ENCODE data around the gene ASPRV1.
"Not testable (repeated sequence)": the region's sequence is repeated elsewhere in the genome, so short reads cannot be mapped to it uniquely, and the experiment has no call there.

ASPRV1 gene

DNA sequence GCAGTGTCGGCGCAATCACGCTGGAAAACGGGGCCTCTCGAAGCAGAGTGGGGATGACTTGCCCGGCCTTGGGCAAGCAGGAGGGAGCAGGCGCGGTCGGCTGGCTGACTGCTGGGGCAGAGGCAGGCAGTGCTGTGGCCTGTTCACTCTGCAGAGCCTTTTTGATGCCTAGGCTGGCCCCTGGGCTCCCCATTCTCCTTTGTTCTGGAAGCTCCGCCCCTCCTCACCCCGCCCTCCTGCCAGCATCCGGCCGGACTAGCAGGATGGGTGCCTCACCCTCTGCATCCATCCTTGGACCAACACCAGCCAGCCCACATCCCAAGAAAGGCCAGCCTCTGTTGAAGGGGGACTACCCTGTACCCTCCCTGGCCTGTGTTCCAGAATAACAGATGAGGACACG lies at the start of gene ASPRV1:
Gene ASPRV1 (minus strand): TSS at position 136 of the 400 bp plus-strand sequence. CDS start 195 bp downstream, outside the sequence.
- DNase-seq (ENCODE audit: low read depth), result no peak

DNA sequence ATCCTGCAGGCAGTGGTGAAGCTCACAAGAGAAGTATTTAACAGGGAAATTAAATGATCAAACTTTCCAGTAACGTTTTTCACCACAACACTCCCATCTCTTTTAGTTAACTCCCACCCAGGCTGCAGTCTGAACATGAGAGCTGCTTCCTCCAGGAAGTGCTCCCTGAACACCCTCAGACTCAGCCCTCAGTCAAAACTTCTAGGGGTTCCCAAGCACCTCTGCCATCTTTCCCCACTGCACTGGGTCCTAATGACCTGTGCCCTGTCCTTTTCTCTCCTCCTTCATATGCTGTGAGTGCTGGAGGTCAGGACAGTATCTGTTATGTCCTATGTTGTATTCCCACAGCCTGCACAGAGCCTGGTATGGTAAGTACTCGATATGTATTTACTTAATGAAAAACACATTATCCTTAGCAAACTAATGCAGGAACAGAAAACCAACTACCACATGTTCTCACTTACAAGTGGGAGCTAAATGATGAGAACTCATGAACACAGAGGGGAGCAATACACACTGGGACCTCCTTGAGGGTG lies 49.2 kb upstream of the ASPRV1 start:
- DNase-seq (ENCODE audit: low read depth), result no peak

DNA sequence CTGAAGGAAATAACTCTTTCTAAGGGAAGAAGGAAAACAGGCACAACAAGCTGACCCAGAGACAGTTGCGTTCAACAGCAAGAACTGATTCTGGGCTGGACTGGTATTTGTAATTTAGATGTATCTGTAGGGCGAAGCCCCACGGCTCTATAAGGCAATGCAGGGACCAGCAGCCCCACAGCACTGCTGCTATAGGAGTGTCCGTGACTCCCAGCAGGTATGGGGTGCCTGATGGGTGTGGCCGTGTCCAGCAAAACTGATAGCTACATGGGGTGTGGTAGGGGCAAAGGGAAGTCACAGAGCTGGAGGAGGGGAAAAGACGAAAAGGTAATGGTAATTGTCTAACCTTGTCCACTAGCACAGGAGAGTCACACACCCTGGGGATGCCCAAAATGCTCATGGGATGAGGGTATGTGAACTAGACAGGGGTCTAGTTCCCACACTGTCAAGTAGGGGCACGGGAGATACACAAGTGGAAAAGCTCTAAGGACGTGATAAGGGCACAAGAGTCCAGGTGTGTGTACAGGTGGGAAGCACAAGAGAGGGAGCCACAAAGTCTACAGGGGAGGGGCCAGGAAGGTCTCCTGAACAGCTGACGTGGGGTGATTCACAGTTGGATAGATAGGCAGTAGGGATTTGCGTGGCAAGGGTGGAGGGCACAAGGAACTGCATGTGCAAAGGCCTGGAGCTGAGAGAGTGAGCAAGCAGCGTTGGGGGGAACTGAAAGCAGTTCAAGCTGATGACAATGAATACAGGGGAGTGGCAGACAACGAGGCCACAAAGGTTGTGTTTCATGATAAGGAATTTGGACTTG lies 48.5 kb upstream of the ASPRV1 start:
- DNase-seq (ENCODE audit: low read depth), result no peak

DNA sequence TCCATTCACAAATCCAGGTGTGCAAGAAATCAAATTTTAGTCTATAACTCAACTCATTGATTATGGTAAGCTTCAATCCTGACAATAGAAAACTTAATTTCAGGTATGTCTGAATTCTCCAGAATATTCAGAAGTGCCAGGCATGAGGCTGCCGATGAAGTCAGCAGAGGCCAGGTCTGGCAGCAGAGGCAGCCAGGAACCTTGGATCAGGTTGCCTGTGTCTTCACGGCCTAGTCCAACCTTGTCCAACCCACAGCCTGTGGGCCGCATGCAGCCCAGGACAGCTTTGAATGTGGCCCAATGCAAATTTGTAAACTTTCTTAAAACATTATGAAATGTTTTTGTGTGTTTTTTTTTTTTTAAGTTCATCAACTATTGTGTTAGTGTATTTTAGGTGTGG lies 46.9 kb upstream of the ASPRV1 start:
- no peak for DNase-seq (ENCODE audit: low read depth)

DNA sequence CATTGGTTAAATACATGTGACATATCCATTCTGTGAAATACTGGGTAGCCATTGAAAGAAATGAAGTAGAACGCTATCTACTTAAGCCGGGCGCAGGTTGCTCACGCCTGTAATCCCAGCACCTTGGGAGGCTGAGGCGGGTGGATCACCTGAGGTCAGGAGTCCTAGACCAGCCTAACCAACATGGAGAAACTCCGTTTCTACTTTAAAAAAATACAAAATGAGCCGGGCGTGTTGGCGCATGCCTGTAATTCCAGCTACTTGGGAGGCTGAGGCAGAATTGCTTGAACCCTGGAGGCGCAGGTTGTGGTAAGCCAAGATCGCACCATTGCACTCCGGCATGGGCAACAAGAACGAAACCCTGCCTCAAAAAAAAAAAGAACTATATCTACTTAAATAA lies 45.7 kb upstream of the ASPRV1 start:
- no peak for DNase-seq (ENCODE audit: low read depth)

DNA sequence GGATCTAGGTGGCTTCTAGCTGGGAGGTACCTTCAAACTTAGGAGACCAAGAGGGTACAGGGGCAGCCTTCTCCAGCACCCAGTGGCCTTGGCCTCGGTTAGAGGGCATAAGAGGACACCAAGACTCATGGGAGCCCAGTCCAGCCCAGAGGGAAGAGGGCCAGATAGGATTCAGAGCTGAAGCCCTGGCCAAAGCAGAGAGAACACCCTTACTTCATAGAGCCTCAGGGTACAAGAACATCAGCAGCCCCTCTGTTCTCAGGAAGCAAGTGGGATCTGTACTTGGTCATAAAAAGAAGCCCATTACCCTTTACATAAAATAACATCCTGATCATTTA lies 45.0 kb upstream of the ASPRV1 start:
- DNase-seq (ENCODE audit: low read depth), result no peak

DNA sequence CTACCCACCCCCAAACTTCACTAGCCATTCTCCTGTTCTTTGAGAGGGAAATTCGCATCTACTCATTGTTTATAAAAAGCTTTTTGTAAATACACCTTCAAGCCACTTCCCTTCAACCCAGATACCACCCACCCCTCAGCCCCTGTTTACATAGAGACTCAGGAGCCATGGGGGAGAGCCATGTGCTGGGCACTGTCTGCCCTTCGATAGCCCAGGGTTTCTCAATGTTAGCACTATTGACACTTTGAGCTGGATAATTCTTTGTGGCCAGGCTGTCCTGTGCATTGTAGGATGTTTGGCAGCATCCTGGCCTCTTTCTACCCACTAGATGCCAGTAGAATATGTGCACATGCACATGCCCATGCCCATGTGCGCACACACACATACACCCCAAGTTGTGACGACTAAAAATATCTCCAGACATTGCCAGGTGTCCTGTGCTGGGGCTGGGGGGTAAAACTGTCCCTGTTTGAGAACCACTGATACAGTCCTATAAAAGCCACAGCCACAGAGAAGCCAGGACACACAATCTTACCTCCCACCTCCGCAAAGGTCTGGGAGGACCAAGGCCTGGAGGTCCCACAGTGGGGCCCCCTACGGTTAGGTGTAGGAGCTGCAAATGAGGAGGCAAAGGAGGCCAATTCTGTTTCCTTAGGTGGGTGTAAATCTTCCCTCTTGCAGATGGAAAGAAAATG lies 44.5 kb upstream of the ASPRV1 start:
- DNase-seq (ENCODE audit: low read depth), result no peak

DNA sequence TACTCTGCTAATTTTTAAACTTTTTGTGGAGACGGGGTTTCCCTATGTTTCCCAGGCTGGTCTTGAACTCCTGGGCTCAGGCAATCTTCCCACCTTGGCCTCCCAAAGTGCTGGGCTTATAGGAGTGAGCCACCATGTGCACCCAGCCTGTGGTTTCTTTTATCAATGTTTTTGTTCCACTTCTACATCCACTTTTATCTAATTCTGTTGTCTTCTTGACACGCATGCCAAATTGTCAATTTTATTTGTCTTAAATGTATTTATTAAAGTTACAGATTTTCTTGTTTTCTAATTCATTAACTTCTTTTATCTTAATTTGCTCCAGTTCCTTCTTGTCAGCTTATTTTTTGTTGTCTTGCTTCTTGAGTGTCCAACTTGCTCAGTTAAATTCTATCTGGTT lies 43.8 kb upstream of the ASPRV1 start:
- no peak for DNase-seq (ENCODE audit: low read depth)

DNA sequence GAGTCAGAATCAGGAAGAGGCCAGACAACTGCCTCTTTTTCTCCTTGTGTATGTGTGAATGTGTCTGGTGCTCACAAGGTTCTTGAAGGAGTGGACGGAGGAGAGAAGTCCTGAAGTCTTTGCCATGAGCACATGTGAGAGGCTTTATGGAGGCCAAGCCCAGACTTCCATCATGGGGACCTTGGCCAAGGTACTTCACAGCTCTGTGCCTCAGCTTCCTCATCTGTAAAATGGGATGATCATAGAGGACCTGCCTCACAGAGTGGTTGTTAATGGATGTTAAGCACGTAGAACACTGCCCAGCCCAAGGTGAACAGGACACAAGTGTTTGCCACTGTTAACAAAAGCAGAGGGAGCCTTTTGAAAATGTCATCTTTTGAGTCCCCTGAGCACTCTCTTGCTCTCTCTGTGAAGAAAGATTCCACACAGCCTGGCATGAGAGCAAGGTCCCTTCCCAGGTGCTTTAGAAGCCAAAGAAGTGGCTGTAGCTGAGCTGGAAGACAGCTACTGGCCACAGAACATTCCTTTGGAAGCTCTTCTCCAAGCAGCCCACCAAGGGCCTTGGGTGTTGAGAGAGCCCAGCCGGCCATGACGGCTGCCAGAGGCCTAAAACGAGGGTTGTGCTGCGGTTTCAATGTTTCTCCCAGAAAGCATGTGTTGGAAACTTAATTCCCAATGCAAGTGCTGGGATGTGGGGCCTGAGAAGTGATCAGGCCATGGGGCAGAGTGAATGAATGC lies 41.8 kb upstream of the ASPRV1 start:
- DNase-seq (ENCODE audit: low read depth), result no peak

DNA sequence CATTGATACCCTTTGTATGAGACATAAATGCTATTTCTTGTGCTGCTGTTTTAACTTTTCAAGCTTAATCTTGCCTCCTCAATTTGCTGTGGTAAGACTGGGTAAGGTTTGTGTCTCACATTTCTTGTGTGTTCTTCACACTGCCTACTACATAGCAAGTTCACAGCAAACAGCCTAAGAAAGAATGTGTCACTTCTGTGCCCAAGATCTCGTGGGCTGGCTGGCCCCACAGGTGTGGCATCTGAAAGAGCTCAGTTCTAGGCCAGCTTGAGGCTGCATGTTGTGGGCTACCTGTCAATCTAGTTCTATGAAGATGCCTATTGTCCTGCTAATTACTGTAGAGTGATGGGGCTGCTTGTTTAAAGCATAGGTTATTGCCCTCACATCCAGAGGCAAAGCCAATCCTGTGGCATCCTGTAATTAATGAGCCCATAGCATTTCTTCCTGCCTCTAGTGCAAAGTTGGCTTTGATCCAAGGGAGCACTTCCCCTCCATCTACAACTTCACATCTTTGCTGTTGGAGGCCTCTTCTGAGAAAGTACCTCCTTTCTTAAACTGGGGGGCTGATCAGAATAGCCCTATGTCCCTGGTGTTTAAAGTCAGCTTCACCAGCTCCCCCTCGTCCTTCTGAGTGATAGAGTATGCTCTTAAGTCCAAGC lies 40.9 kb upstream of the ASPRV1 start:
- DNase-seq (ENCODE audit: low read depth), result no peak

DNA sequence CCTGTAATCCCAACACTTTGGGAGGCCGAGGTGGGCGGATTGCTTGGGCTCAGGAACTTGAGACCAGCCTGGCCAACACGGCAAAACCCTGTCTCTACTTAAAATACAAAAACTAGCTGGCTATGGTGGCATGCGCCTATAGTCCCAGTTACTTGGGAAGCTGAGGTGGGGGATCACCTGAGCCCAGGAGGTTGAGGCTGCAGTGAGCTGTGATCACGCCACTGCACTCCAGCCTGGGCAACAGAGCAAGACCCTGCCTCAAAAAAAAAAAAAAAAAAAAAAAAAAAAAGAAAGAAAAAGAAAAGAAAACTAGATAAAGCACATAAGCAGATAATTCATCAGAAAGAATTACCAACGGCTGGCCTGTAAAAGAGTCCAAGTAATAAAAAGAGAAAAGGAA lies 39.1 kb upstream of the ASPRV1 start:
- not testable (repeated sequence) for DNase-seq (ENCODE audit: low read depth)

DNA sequence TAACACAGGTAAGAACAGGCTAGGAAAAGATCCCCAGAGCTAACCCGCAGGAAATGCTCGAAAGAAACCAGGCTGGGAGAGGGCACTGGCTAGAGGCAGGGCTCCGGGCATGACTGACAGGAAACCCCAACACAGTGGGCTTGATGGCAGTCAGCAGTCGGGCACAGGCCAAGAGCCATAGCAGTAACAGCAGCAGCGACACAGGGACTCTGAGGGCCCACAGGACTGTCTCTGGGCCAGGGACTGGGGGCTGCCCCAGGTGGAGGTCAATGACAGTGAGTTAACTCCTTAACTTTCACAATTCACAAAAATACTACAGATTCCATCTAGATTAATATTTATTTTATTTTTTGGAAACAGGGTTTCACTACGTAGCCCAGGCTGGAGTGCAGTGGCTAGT lies 37.3 kb upstream of the ASPRV1 start:
- DNase-seq (ENCODE audit: low read depth), result no peak

DNA sequence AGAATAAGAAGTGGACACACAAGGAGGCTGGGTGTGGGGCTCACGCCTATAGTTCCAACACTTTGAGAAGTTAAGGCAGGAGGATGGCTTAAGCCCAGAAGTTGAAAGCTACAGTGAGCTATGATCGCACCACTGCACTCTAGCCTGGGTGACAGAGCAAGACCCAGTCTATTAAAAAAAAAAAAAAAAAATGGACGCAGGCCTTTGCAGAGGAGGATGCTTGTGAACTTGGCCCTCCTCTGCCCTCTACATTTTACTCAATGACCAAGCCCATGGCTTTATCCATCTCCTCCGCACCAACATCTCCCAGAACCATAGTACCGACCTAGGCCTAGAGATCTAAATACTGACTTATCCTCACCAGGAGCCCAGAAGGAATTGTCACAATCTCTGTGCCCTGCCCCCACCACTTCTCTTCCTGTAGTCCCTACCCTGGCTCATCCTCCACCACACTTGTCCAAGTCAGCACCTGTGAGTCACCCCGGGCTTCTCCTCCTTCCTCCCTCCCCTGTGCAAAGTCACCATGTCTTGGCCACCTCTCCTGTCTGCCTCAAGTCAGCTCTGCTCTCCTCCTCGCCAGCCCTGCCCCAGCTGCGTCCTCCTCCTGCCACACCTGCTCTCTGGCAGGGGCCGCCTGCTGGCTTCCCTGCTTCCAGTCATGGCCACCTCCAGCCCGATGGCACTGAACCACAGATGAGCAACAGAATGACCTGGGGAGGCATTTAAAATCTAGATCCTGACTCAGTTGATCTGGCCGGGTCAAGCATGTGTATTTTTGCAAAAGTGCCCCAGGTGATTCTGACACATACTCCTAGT lies 35.8 kb upstream of the ASPRV1 start:
- no peak for DNase-seq (ENCODE audit: low read depth)

DNA sequence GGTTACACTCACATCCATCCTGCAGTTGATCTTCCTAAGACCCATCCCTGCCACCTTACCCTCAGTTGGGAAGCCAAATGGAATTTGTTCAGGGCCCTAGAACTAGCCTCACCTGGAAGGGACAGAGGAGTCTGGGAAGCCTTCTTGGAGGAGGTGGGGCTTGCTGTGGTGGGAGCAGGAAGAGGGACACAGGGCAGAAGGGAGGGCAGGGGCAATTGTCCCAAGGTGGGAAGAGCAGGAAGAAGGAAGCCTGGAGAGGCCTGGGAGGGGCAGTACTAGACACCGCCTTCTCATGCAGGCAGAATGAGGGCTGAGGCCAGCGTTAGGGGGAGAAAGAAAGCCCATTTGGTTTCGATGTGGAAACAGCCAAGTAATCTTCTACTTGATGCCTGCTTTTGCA lies 34.1 kb upstream of the ASPRV1 start:
- DNase-seq (ENCODE audit: low read depth), result no peak

DNA sequence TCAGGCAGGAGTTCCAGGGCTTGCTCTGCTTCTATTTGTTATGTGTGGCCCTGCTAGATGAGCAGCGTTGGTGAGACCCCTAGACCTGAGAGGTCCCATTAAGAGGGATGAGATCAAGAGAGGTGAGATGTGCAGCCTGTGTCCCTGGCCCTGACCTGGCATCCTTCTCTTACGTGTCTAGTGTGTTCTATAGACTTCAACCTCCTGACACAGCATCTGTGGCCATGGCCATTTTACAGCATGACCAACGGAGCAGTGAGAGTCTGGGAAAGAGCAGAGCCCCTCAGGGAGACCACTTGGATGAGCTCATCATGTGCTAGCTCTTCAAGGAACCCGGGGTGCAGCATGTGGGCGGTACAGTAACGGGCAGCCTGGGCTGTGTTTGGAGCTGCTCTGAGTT lies 32.7 kb upstream of the ASPRV1 start:
- no peak for DNase-seq (ENCODE audit: low read depth)

DNA sequence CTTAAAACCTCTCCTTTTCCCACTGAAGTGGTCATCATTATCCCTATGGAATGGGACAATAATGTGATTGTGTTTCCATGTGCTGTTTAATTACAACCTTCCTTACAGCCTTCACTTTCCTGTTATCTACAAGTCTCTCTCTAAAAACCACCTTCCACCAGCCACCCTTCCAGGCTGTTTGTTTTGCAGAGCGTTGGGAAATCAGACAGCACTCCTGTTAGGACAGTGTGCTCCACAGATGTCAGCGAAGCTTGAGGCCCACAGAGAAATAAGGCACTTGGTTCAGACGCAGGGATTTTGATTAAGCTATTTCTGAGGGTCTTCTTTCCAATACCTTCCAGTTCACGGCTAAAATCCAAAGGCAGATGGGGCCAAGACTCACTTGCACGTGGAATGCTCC lies 32.3 kb upstream of the ASPRV1 start:
- DNase-seq (ENCODE audit: low read depth), result no peak

DNA sequence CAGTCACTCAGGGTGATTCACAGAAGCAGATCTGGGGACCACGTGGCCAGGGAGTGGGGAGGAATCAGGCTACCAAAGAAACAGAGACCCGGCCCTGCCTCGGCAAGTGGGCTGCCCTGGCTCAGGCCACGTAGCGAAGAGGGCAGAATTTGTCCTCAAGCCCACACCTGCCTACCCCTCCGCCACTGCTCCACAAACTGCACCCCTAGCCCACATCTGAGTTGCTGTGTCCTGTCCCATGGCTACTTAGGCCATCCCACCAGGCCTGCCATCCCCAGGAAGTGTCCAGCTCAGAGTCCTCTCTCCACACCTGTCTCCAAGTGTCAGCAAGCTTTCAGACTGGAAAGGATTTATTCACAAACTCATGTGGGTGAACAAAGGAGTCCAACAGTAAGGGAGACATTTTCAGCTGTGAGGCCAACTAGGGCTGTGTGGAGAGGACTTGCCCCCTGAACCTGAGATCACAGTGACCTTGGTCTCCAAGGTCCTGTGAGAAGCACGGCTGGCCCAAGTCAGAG lies 31.7 kb upstream of the ASPRV1 start:
- no peak for DNase-seq (ENCODE audit: low read depth)

DNA sequence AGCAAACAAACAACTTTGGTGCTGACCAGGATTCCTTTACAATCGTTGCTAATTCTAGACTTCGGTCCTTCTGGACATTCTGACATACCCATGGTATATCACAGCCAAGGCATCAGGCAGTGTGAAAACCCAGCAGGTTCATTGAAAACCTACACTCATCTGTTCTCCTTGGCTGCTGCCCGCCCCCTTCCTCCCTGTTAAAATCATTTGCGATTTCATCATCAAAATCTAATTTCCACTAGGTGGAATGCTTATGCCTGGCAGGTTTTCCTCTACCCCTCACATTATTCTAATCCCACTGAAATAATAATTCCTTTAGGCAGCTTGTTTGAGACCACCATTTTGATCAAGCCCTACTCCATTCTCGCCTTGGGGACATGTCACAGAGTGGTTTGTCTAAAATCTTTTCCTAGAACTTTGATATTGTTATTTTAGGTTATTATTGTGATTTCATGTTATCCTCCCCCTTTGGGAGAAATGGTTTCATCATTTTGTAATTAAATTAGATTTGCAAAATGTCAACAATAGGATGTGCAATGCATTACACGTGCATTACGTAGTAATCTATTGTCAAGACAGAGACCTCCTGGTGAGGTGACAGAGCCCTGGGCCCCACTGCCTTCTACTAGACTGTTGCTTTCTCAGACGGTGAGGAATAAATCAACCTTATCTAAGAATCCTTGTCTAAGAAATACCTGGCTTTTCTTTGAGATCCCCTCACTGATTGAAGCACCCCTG lies 31.0 kb upstream of the ASPRV1 start:
- no peak for DNase-seq (ENCODE audit: low read depth)

DNA sequence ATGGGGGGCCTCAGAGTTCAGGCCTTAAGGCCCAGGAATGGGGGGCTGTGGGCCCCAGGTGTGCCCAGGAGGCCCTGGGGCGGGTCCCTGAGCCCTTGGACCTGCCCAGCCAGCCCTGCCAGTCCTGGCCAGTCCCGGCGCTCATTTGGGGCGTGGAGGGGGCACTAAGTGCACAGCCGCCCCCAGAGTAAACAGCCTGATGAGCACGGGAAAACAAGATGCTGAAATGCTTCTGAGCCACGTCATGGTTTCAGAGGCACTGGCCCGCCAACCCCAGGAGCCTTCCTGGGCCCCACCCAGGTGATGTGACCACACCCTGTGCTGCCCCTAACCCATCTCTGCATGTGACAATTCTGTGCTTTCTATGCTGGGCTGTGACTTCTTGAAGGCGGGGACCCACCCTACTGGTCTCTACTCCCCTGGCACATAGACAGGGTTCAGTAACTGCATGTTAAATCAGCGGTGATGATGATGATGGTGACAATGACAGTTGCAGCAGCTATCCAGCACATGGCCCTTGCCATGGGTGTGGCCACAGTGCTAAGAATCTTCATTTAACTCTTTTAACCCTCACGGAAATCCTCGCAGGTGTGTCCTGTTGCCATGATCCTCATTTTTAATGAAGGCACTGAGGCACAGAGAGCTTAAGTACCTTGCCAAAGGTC lies 28.1 kb upstream of the ASPRV1 start:
- DNase-seq (ENCODE audit: low read depth), result no peak

DNA sequence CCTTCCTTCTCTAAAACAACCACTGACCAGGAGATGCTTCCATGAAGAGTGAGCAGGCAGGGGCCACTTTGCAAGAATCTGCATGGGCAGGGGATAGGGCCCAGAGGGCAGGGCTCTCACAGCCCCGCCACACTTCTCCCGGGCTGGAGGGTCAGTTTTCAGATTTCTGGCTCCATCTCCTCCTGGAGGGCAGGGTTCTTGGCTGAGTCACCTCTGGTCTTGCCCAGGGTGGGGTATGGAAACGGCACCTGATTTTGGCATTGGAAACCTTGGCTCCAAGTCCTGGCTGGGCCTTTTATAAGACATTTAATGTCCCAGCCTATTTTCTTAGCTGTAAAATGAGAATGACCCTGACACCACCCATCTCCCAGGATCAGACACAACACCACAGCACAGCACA lies 27.6 kb upstream of the ASPRV1 start:
- no peak for DNase-seq (ENCODE audit: low read depth)
